LNCaP clone FGC (cell line): Measurements from ENCODE around the gene RBFA.
A peak's percentile ranks its signal among the peaks of the same experiment; 100 is the strongest.
"Not testable (repeated sequence)": the region's sequence is repeated elsewhere in the genome, so short reads cannot be mapped to it uniquely, and the experiment has no call there.

Experiments used
- DNase-seq: peaks from one replicate; pipeline ENCODE4 v3.0.0-alpha.2; 2011; ENCODE audit warnings: low read depth
- H3K4me3 ChIP-seq: 2 replicates; pipeline ENCODE4 v1.5.1; 2011; ENCODE audit warnings: mild to moderate bottlenecking, low read depth, low read length, control low read depth
- CTCF ChIP-seq: IDR thresholded peaks from 2 replicates; pipeline ENCODE4 v1.5.1; 2012; ENCODE audit warnings: mild to moderate bottlenecking; ENCODE audit not compliant: control insufficient read depth, insufficient read depth; ENCODE audit errors: extremely low read depth

Gene RBFA

GRCh38 chr18:79991494-79991893 is 42.7 kb upstream of the RBFA start:
- DNase-seq, result no peak
- H3K4me3 ChIP-seq, result no peak overlapping the region
- TF ChIP-seq CTCF, result no peak

- not testable (repeated sequence) for DNase-seq, H3K4me3 ChIP-seq
Observed at GRCh38 chr18:79999701-80000100, 34.5 kb upstream of the RBFA start.

GRCh38 chr18:80000877-80001276 is 33.4 kb upstream of the RBFA start:
- no peak for TF ChIP-seq CTCF

GRCh38 chr18:80002468-80002867 is 31.8 kb upstream of the RBFA start:
- TF ChIP-seq CTCF, result no peak
- DNase-seq, result no peak
- no peak overlapping the region for H3K4me3 ChIP-seq

More at GRCh38 chr18:80000877-80001276, 33.4 kb upstream of the RBFA start:
- no peak for DNase-seq
- H3K4me3 ChIP-seq, result no peak overlapping the region

GRCh38 chr18:80004600-80005342 is 29.5 kb upstream of the RBFA start:
- H3K4me3 ChIP-seq, result no peak overlapping the region

GRCh38 chr18:80006724-80007123 is 27.5 kb upstream of the RBFA start:
- TF ChIP-seq CTCF, result no peak
- no peak for DNase-seq
- H3K4me3 ChIP-seq, result no peak overlapping the region

More at GRCh38 chr18:80004600-80005342, 29.5 kb upstream of the RBFA start:
- no peak for TF ChIP-seq CTCF
- DNase-seq, result no peak

GRCh38 chr18:80009661-80010550 is 24.3 kb upstream of the RBFA start:
- DNase-seq, result peak; percentile 92
- H3K4me3 ChIP-seq, result no peak overlapping the region
- TF ChIP-seq CTCF, result no peak
